Urinary bladder (tissue), 4 donors: ENCODE results near the gene HOXB4. TPM values are rescaled to one million over a fixed set of nuclear protein-coding genes. Genes with fewer than 3 reads are reported as not detected.

Experiments
- DNase-seq: peaks from one replicate; pipeline ENCODE4 v3.0.0-alpha.2; 2015; ENCODE audit errors: extremely low spot score
- H3K27ac ChIP-seq: one replicate; pipeline ENCODE4 v1.5.1; 2013; ENCODE audit warnings: low read depth, mild to moderate bottlenecking, moderate library complexity
- H3K36me3 ChIP-seq: one replicate; pipeline ENCODE4 v1.6.1; 2013; ENCODE audit warnings: mild to moderate bottlenecking, moderate library complexity; ENCODE audit not compliant: insufficient read depth
- H3K4me1 ChIP-seq: one replicate; pipeline ENCODE4 v1.6.1; 2013; ENCODE audit warnings: mild to moderate bottlenecking, moderate library complexity; ENCODE audit not compliant: insufficient read depth
- H3K4me3 ChIP-seq: one replicate; pipeline ENCODE4 v1.5.1; 2013; ENCODE audit warnings: low read depth, low read length
- whole genome bisulfite sequencing: extraction: QIAGEN DNeasy Blood & Tissue Kit; methylation state at CpG from one replicate; pipeline ENCODE4 v1.1.7; 2013; 5-methylcytosine and 5-hydroxymethylcytosine counted together
- polyA plus RNA-seq: library from polyadenylated mRNA; stranded (reverse); fragments of 200-250 nt; gene quantifications from one replicate; pipeline ENCODE4 v1.2.3, GENCODE V29; 2013
- total RNA-seq: library from RNA; depleted of rRNA; stranded (reverse); fragments of >200 nt; gene quantifications from one replicate; pipeline ENCODE4 v1.2.3, GENCODE V29; 2014
- donor health status: healthy with polysubstance abuse.
- donor health status: healthy.

The HOXB4 gene
- total and polyA plus RNA-seq, 2 donors: 2.0 to 2.1 TPM

DNA sequence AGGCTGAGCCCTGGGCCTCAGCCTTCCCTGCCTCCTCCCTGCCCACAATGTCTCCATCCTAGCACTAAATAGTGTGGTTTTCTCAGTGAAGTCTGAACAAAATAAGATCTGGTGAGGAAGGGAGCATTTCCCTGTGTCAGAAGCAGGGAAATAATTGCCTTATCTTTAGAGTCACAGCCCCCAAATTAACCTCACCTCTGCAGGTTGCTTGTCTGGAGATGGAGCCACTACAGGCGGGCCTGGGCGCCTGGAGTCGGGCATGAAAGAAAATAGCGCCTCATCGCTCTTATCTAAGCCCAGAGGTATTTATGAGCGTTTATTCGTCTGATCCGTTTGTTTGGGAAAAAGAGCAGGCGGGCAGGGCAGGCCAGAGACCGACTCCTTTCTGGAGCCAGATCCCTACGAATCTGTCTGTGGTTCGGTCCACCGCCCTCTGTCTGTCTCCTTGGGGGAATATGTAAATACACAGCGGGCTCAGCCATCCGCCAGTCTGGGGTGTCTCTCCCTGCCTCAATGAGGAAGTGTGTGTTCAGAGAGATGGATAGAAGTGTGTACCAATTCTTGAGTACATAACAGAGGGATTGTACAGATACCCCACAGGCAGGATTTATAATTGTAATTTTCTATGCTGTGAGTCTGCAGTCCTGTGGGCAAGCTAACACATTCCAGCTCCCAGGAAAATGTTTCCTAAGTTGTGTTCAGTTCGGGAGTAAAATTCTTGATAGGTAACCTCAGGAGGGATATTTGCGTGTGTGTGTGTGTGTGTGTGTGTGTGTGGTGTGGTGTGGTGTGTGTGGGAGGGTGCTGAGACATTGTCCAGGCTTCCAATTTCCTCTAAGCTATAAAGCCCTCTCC, 22.3 kb upstream of the HOXB4 start:
- no peaks in the 10 kb centered on the region for H3K36me3 ChIP-seq
- H3K4me3 ChIP-seq: no peak overlapping the region
- no peaks in the 10 kb centered on the region for H3K4me1 ChIP-seq
- no peak overlapping the region for H3K27ac ChIP-seq
- DNase-seq: no peak
- 33% methylated on average over 17 of the region's 17 CpGs for WGBS

DNA sequence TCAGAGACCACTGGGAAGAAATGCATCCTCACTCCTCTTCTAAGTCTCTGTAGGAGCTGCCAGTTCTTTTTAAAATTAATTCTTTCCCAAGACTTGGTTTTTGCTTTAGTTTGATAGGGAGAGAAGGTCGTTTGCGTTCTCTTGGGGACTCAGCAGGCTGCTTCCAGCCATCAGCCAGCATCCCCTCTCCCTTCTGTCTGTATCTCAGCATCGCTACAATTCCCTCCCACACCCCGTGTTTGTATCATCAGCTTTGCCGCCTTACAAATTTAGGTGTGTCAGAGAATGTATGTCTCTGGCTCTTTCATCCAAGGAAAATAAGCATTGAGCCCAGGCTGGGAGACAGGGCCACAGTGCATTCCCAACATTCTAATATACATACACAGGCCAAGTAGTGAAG, 21.2 kb upstream of the HOXB4 start:
- no peak overlapping the region for H3K27ac ChIP-seq
- no peak overlapping the region for H3K4me3 ChIP-seq
- H3K4me1 ChIP-seq: no peaks in the 10 kb centered on the region
- 55% methylated on average over 5 of the region's 5 CpGs for WGBS
- no peak for DNase-seq
- H3K36me3 ChIP-seq: no peaks in the 10 kb centered on the region

GRCh38 chr17:48598736-48599135, 20.6 kb upstream of the HOXB4 start:
- Histone ChIP-seq H3K4me1 (no peaks in the 10 kb centered on the region), H3K27ac (no peak overlapping the region), H3K36me3 (no peaks in the 10 kb centered on the region), H3K4me3 (no peak overlapping the region)
- DNase-seq: no peak
- WGBS: 29% methylated on average over 7 of the region's 7 CpGs

DNA sequence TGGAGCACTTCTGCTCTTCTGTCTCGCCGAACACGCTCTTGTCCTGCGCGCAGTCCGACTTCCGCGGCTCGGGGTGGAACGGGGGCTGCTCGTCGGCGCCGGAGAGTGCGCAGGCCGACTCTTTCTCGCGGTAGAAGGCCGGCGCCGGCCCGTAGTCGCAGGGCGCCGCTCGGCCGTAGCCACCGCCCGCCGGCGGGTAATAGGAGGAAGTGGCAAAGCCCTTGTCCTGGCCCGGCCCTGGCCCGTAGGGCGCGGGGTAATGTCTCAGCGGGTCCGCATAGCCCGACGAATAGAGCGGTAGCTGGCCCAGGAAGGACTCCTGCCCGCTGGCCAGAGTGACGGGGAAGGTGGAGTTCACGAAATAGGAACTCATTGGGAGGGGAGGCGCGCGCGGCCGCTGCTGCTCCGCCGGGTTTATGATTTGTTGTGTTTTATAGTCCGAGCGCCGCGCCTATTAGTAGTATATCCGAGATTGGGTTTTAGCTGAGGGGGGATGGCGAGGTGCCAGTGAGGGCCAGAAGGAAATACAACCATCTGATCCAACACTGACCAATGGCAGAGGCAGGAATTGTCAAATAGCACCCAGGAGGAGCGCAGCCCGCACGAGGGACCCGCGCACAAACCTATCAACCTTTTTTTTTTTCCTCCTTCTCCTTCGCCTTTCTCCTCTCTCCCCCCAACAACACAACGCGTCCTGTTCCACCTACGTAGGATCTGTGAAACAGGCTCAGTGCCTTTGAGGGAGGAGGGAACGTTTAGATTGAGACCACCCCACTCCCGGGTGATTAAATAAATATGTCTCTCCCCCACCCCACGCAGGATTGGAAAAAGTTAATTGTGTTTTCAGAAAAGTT, 19.9 kb upstream of the HOXB4 start:
- peak overlapping the region; percentile 11 for H3K27ac ChIP-seq
- H3K4me3 ChIP-seq: peak overlapping the region; percentile 36
- WGBS: under 1% methylated on average over 68 of the region's 68 CpGs
- H3K4me1 ChIP-seq: no peaks in the 10 kb centered on the region
- no peak for DNase-seq
- H3K36me3 ChIP-seq: no peaks in the 10 kb centered on the region

DNA sequence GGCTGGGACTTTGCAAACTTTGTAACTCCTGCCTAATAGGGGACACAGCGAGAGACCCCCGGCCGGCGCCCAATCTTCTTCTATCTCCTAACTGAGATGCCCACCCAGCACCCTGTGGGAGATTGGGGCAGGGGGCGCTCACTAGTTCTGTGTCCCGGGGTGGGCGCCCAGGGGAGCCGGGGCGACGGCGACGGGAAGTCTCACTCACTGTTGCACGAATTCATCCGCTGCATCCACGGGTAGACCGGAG, 19.3 kb upstream of the HOXB4 start:
- Histone ChIP-seq H3K4me1 (no peaks in the 10 kb centered on the region), H3K36me3 (no peaks in the 10 kb centered on the region), H3K27ac (no peak overlapping the region), H3K4me3 (peak overlapping the region; percentile 36)
- DNase-seq: no peak
- 2% methylated on average over 16 of the region's 16 CpGs for WGBS

- Histone ChIP-seq H3K4me3 (peak overlapping the region; percentile 36), H3K27ac (no peak overlapping the region), H3K36me3 (no peaks in the 10 kb centered on the region), H3K4me1 (no peaks in the 10 kb centered on the region)
- no peak for DNase-seq
- 17% methylated on average over 26 of the region's 26 CpGs for WGBS
Measured at GRCh38 chr17:48596735-48597527, 18.8 kb upstream of the HOXB4 start.

GRCh38 chr17:48596000-48596734, 18.0 kb upstream of the HOXB4 start:
- no peaks in the 10 kb centered on the region for H3K4me1 ChIP-seq
- no peak overlapping the region for H3K27ac ChIP-seq

DNA sequence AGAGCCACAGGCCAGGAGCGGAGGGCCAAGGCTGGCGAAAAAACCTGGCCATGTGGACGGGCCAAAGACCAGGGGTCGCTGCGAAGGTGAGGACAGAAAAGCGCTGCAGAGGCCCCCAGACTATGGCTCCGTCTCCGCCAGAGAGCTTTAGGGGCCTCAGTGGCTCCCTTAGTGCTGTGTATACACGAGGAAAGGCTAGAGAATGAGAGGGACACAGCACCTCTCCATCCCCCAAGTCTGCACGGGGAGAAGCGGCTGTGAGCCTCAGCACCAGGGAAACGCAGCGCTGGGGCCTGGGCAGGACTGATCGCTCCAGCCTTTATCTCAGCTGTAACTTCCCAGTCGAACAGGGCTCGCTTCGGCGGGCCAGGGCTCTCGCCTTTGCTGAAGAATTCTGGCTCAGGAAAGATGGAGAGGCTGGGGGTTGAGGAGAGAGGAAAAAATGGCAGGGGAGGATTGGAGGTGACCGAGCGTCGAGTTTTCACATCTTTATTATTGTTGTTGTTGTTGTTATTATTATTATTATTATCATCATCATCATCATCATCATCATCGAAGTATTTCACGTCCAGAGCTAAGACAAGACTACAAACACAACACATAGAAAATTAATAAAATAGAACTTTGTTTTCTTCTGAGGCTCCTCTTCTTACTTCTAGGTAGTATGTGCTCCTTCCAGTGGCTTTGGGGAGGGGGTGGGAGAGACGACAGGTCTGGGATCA, 17.3 kb upstream of the HOXB4 start:
- H3K27ac ChIP-seq: no peak overlapping the region
- 44% methylated on average over 25 of the region's 25 CpGs for WGBS
- no peaks in the 10 kb centered on the region for H3K4me1 ChIP-seq
- no peaks in the 10 kb centered on the region for H3K36me3 ChIP-seq
- H3K4me3 ChIP-seq: no peak overlapping the region
- DNase-seq: no peak

More at GRCh38 chr17:48596000-48596734, 18.0 kb upstream of the HOXB4 start:
- DNase-seq: no peak
- H3K36me3 ChIP-seq: no peaks in the 10 kb centered on the region
- WGBS: 22% methylated on average over 54 of the region's 54 CpGs
- no peak overlapping the region for H3K4me3 ChIP-seq

GRCh38 chr17:48594538-48595277, 16.6 kb upstream of the HOXB4 start:
- no peak for DNase-seq
- 43% methylated on average over 25 of the region's 25 CpGs for WGBS
- no peaks in the 10 kb centered on the region for H3K4me1 ChIP-seq
- H3K4me3 ChIP-seq: no peak overlapping the region
- no peak overlapping the region for H3K27ac ChIP-seq
- no peaks in the 10 kb centered on the region for H3K36me3 ChIP-seq

GRCh38 chr17:48593840-48594537, 15.8 kb upstream of the HOXB4 start:
- H3K4me3 ChIP-seq: no peak overlapping the region
- DNase-seq: no peak
- H3K36me3 ChIP-seq: no peaks in the 10 kb centered on the region
- 13% methylated on average over 37 of the region's 37 CpGs for WGBS
- no peak overlapping the region for H3K27ac ChIP-seq
- no peaks in the 10 kb centered on the region for H3K4me1 ChIP-seq

- Histone ChIP-seq H3K4me3 (no peak within 1 kb of the TSS), H3K4me1 (no peaks in the 10 kb centered on the region), H3K27ac (no peak within 1 kb of the TSS), H3K36me3 (no peaks in the 10 kb centered on the region)
- WGBS: 9% methylated on average over 50 of the region's 50 CpGs
- no peak for DNase-seq
Measured at GRCh38 chr17:48593126-48593829, 15.1 kb upstream of the HOXB4 start, which contains the start of gene HOXB5. Gene HOXB5, minus strand, starts transcription at chr17:48593779. Its CDS starts 97 bp downstream, at chr17:48593682.
